Loucy (cell line): ENCODE data around the gene MRPS16.

Source experiments
- EZH2phosphoT487 ChIP-seq: fragments of 200-600 bp; IDR thresholded peaks from 2 replicates; pipeline ENCODE4 v1.6.1; 2018; ENCODE audit warnings: antibody characterized with exemption, mild to moderate bottlenecking, moderate library complexity, borderline replicate concordance
- TF ChIP-seq, protein P1 (sequence below): fragments of 200-600 bp; sonication (generic); conservative IDR thresholded peaks from 2 replicates; pipeline ENCODE4 v1.5.1; 2014; ENCODE audit warnings: mild to moderate bottlenecking, antibody characterized with exemption, low read length

- TF ChIP-seq, protein P1, sequence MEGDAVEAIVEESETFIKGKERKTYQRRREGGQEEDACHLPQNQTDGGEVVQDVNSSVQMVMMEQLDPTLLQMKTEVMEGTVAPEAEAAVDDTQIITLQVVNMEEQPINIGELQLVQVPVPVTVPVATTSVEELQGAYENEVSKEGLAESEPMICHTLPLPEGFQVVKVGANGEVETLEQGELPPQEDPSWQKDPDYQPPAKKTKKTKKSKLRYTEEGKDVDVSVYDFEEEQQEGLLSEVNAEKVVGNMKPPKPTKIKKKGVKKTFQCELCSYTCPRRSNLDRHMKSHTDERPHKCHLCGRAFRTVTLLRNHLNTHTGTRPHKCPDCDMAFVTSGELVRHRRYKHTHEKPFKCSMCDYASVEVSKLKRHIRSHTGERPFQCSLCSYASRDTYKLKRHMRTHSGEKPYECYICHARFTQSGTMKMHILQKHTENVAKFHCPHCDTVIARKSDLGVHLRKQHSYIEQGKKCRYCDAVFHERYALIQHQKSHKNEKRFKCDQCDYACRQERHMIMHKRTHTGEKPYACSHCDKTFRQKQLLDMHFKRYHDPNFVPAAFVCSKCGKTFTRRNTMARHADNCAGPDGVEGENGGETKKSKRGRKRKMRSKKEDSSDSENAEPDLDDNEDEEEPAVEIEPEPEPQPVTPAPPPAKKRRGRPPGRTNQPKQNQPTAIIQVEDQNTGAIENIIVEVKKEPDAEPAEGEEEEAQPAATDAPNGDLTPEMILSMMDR: no peak
- TF ChIP-seq EZH2phosphoT487: no peak
Measured at GRCh38 chr10:73225518-73225917, 26.9 kb downstream of the MRPS16 start.
